ENCODE data around the gene CEMIP2. TPM values are rescaled to one million over a fixed set of nuclear protein-coding genes. Genes with fewer than 3 reads are reported as not detected.

Gene CEMIP2
- total and polyA plus RNA-seq, 9 donors, result 6.3 to 91.3 (median 11.0) TPM

DNA sequence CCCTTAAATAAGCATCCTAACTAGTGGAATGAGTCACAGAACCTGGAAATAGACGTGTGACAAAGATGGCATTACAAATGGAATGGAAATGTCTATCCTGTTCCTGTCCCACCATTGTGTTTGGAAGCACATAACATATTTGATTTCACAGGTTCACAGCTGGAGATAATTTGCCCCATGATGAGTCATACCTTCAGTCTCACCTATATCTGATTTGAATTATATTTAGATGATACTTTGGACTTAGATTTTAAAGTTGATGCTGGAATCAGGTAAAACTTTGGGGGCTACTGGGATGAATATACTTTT lies 92.5 kb downstream of the CEMIP2 start:
- WGBS, 3 donors, result 78 to 94% (median 88%) methylated on average over 1 of the region's 1 CpG
- Histone ChIP-seq H3K36me3 (no peaks in the 10 kb centered on the region), H3K27me3 (no peaks in the 10 kb centered on the region), H3K9me3 (no peaks in the 10 kb centered on the region), H3K27ac (no peak overlapping the region), H3K4me1 (ENCODE audit: insufficient read depth) (no peaks in the 10 kb centered on the region), H3K4me3 (no peak overlapping the region)
- TF ChIP-seq POLR2A (IDR thresholded peaks at IDR 0.05), result no peak
- TF ChIP-seq, protein P1, sequence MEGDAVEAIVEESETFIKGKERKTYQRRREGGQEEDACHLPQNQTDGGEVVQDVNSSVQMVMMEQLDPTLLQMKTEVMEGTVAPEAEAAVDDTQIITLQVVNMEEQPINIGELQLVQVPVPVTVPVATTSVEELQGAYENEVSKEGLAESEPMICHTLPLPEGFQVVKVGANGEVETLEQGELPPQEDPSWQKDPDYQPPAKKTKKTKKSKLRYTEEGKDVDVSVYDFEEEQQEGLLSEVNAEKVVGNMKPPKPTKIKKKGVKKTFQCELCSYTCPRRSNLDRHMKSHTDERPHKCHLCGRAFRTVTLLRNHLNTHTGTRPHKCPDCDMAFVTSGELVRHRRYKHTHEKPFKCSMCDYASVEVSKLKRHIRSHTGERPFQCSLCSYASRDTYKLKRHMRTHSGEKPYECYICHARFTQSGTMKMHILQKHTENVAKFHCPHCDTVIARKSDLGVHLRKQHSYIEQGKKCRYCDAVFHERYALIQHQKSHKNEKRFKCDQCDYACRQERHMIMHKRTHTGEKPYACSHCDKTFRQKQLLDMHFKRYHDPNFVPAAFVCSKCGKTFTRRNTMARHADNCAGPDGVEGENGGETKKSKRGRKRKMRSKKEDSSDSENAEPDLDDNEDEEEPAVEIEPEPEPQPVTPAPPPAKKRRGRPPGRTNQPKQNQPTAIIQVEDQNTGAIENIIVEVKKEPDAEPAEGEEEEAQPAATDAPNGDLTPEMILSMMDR (IDR thresholded peaks at IDR 0.05), result no peak
- TF ChIP-seq EP300 (IDR thresholded peaks at IDR 0.05), result no peak
- intact Hi-C loops (cut with DNase I), result no loop called here
- DNase-seq, result no peak

DNA sequence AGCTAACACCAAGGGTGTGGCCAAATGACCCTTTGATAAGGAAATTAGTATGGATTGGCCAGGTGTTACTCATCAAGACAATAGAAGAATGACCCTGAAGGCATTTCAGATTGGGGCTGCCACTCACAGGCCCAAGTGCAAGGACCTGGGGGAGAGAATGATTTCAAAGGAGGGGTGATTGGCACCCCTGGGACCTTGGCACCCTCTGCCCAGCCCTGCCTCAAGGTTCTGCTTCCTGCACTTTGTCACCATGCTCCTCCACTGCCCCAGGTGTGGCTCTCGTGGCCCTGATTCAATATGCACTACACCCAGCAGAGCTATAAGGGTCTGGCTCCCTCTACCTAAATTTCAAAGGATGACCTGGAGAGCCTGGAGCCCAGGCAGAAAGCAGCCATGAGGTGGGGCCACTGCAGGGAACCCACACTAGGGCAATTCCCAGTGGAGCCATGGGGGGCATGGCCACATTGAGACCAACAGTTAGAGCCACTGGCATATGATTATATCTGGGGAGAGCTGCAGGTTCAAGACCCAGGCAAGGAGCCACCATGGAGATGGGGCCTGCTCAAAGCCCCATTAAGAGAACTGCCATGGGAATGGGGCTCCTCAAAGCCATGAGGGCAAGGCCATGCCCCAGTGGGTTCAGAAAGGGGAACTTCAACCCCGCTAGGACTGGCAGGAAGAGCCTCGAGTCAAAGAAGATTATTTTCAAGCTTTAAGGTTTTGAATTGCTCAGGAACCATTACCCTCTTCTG lies 93.0 kb downstream of the CEMIP2 start:
- Histone ChIP-seq H3K27me3 (no peaks in the 10 kb centered on the region), H3K27ac (no peak overlapping the region), H3K4me1 (ENCODE audit: insufficient read depth) (peaks cover 1% of the 10 kb centered on the region), H3K9me3 (no peaks in the 10 kb centered on the region), H3K36me3 (no peaks in the 10 kb centered on the region), H3K4me3 (no peak overlapping the region)
- DNase-seq, result no peak
- TF ChIP-seq EP300 (IDR thresholded peaks at IDR 0.05) (no peak), POLR2A (IDR thresholded peaks at IDR 0.05) (no peak)
- TF ChIP-seq, protein P1 (IDR thresholded peaks at IDR 0.05), result no peak
- 55 to 74% (median 71%) methylated on average over 3 of the region's 3 CpGs for WGBS, 3 donors
- intact Hi-C loops (cut with DNase I), result no loop called here

DNA sequence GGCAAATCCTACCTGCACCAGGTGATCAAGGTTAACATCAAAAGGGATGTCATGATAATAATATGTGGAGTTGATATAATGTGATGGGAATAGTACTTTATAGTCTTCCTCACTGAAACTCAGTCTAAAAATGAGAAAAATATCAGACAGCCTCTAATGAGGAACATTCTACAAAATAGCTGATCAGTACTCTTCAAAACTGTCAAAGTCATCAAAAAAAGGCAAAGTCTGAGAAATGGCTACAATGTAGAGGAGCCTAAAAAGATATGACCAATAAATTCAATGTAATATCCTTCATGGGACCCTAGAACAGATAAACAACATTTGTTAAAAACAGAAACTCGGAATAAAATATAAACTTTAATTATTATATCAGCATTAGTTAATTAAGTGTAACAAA lies 95.7 kb downstream of the CEMIP2 start:
- intact Hi-C loops (cut with DNase I), result no loop called here
- Histone ChIP-seq H3K36me3 (no peaks in the 10 kb centered on the region), H3K27me3 (no peaks in the 10 kb centered on the region), H3K27ac (no peak overlapping the region), H3K9me3 (no peaks in the 10 kb centered on the region), H3K4me1 (ENCODE audit: insufficient read depth) (peaks cover 1% of the 10 kb centered on the region), H3K4me3 (no peak overlapping the region)
- no peak for DNase-seq
- 74 to 93% (median 88%) methylated on average over 1 of the region's 1 CpG for WGBS, 3 donors
- TF ChIP-seq EP300 (IDR thresholded peaks at IDR 0.05), result no peak
- TF ChIP-seq, protein P1 (IDR thresholded peaks at IDR 0.05), result no peak
- TF ChIP-seq POLR2A (IDR thresholded peaks at IDR 0.05), result no peak

DNA sequence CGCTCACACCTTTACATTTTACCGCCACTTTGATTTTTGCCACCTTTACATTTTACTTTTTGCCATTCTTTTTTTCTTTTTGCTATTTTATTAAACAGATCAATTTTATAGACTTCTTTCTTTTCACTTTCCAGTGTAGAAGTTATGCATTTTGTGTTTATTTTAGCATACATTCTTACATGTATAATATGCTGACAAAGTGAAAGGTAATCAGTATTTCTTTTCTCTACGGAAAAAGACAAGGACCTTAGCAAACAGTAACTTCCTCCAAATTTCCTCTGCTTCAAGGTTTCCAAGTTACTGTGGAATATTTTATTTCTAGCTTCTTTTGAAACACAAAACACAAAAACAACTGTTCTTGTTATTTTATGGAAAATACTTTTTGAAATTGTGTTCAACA lies 97.0 kb downstream of the CEMIP2 start:
- WGBS, 3 donors, result 67 to 78% (median 70%) methylated on average over 3 of the region's 3 CpGs
- Histone ChIP-seq H3K4me1 (ENCODE audit: insufficient read depth) (peaks cover 1% of the 10 kb centered on the region), H3K27ac (no peak overlapping the region), H3K4me3 (no peak overlapping the region), H3K27me3 (no peaks in the 10 kb centered on the region), H3K36me3 (no peaks in the 10 kb centered on the region), H3K9me3 (no peaks in the 10 kb centered on the region)
- intact Hi-C loops (cut with DNase I), result no loop called here
- TF ChIP-seq POLR2A (IDR thresholded peaks at IDR 0.05) (no peak), EP300 (IDR thresholded peaks at IDR 0.05) (no peak)
- DNase-seq, result no peak

DNA sequence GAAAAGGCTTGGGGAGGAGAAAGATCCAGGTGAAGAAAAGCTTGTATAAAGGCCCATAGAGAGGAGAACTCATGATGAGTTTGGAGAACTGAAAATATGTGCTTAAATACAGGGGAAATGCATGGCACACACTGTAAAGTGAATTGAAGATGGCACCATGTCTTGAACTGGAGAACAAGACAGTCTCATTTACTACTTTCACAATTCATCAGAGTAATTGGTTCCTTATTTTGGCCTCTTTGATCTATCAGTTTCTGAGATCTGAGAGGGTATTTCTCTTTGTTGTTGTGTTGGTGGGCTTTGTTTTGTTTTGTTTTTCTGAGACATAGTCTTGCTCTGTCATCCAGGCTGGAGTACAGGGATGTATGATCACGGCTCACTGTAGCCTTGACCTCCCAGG lies 98.2 kb downstream of the CEMIP2 start:
- no peak overlapping the region for H3K4me3 ChIP-seq
- H3K36me3 ChIP-seq, result no peaks in the 10 kb centered on the region
- no peaks in the 10 kb centered on the region for H3K9me3 ChIP-seq
- no peak overlapping the region for H3K27ac ChIP-seq
- peaks cover 1% of the 10 kb centered on the region for H3K4me1 ChIP-seq (ENCODE audit: insufficient read depth)
- intact Hi-C loops (cut with DNase I), result no loop called here
- TF ChIP-seq, protein P1 (IDR thresholded peaks at IDR 0.05), result no peak
- TF ChIP-seq EP300 (IDR thresholded peaks at IDR 0.05) (no peak), POLR2A (IDR thresholded peaks at IDR 0.05) (no peak)
- no peak for DNase-seq
- H3K27me3 ChIP-seq, result no peaks in the 10 kb centered on the region
- WGBS, 3 donors, result 12 to 19% (median 14%) methylated on average over 1 of the region's 1 CpG

Measured in ovary (tissue), 9 donors.